ENCODE data around the gene TMEM131L.

Gene TMEM131L

GRCh38 chr4:153638999-153639398, 172.8 kb downstream of the TMEM131L start:
- TF ChIP-seq EZH2phosphoT487 (IDR thresholded peaks at IDR 0.05; ENCODE audit: borderline replicate concordance) (no peak), CTCF (conservative IDR thresholded peaks at IDR 0.05; ENCODE audit: low read length) (no peak)
- no peaks in the 10 kb centered on the region for H3K9me2 ChIP-seq (replicated peaks; ENCODE audit: low read depth, low read length)
- no peak overlapping the region for H3K4me3 ChIP-seq (ENCODE audit: low read length, poor library complexity, severe bottlenecking)
- peaks cover 3% of the 10 kb centered on the region for H4K20me1 ChIP-seq (ENCODE audit: insufficient read depth, low read length, poor library complexity, severe bottlenecking)
- no peaks in the 10 kb centered on the region for H3K27me3 ChIP-seq (ENCODE audit: insufficient read depth, low read length, poor library complexity, severe bottlenecking)
- H3K4me2 ChIP-seq (ENCODE audit: low read depth, low read length, poor library complexity, severe bottlenecking), result no peak overlapping the region
- no peaks in the 10 kb centered on the region for H3K79me2 ChIP-seq (ENCODE audit: insufficient read depth, low read length)
- H3K9me3 ChIP-seq (ENCODE audit: insufficient read depth, low read depth, low read length), result no peaks in the 10 kb centered on the region
- H3K36me3 ChIP-seq (ENCODE audit: insufficient read depth, low read length), result peaks cover 32% of the 10 kb centered on the region; the same call in 1 of the 2 replicates
- no peak overlapping the region for H2AFZ ChIP-seq (ENCODE audit: low read length)
- 0 out of 2 replicates have a peak, but pooled peaks cover 4% of the 10 kb centered on the region for H3F3A ChIP-seq (ENCODE audit: low read depth)
- H3K9ac ChIP-seq (ENCODE audit: low read depth, low read length, poor library complexity, severe bottlenecking), result no peak overlapping the region
- no peaks in the 10 kb centered on the region for H3K4me1 ChIP-seq (ENCODE audit: insufficient read depth, low read length, poor library complexity, severe bottlenecking)

GRCh38 chr4:153639833-153640802, 174.0 kb downstream of the TMEM131L start:
- no peaks in the 10 kb centered on the region for H3K79me2 ChIP-seq (ENCODE audit: insufficient read depth, low read length)
- H2AFZ ChIP-seq (ENCODE audit: low read length), result no peak overlapping the region
- TF ChIP-seq CTCF (conservative IDR thresholded peaks at IDR 0.05; ENCODE audit: low read length) (no peak), EZH2phosphoT487 (IDR thresholded peaks at IDR 0.05; ENCODE audit: borderline replicate concordance) (no peak)
- H3K9me2 ChIP-seq (replicated peaks; ENCODE audit: low read depth, low read length), result no peaks in the 10 kb centered on the region
- no peaks in the 10 kb centered on the region for H4K20me1 ChIP-seq (ENCODE audit: insufficient read depth, low read length, poor library complexity, severe bottlenecking)
- no peak overlapping the region for H3K9ac ChIP-seq (ENCODE audit: low read depth, low read length, poor library complexity, severe bottlenecking)
- H3F3A ChIP-seq (ENCODE audit: low read depth), result 0 out of 2 replicates have a peak, but pooled peaks cover 4% of the 10 kb centered on the region
- H3K4me1 ChIP-seq (ENCODE audit: insufficient read depth, low read length, poor library complexity, severe bottlenecking), result no peaks in the 10 kb centered on the region
- no peak overlapping the region for H3K4me2 ChIP-seq (ENCODE audit: low read depth, low read length, poor library complexity, severe bottlenecking)
- no peaks in the 10 kb centered on the region for H3K27me3 ChIP-seq (ENCODE audit: insufficient read depth, low read length, poor library complexity, severe bottlenecking)
- peaks cover 20% of the 10 kb centered on the region; the same call in 1 of the 2 replicates for H3K36me3 ChIP-seq (ENCODE audit: insufficient read depth, low read length)
- H3K4me3 ChIP-seq (ENCODE audit: low read length, poor library complexity, severe bottlenecking), result no peak overlapping the region
- H3K9me3 ChIP-seq (ENCODE audit: insufficient read depth, low read depth, low read length), result no peaks in the 10 kb centered on the region

- Histone ChIP-seq H3K4me2 (ENCODE audit: low read depth, low read length, poor library complexity, severe bottlenecking) (no peak overlapping the region), H3K27me3 (ENCODE audit: insufficient read depth, low read length, poor library complexity, severe bottlenecking) (no peaks in the 10 kb centered on the region), H3K36me3 (ENCODE audit: insufficient read depth, low read length) (peaks cover 6% of the 10 kb centered on the region; the same call in 1 of the 2 replicates), H3K9ac (ENCODE audit: low read depth, low read length, poor library complexity, severe bottlenecking) (no peak overlapping the region), H2AFZ (ENCODE audit: low read length) (no peak overlapping the region), H3K9me3 (ENCODE audit: insufficient read depth, low read depth, low read length) (no peaks in the 10 kb centered on the region), H3K4me1 (ENCODE audit: insufficient read depth, low read length, poor library complexity, severe bottlenecking) (no peaks in the 10 kb centered on the region), H3K79me2 (ENCODE audit: insufficient read depth, low read length) (no peaks in the 10 kb centered on the region), H3K4me3 (ENCODE audit: low read length, poor library complexity, severe bottlenecking) (no peak overlapping the region), H3F3A (ENCODE audit: low read depth) (0 out of 2 replicates have a peak, but pooled peaks cover 4% of the 10 kb centered on the region), H3K9me2 (replicated peaks; ENCODE audit: low read depth, low read length) (no peaks in the 10 kb centered on the region), H4K20me1 (ENCODE audit: insufficient read depth, low read length, poor library complexity, severe bottlenecking) (no peaks in the 10 kb centered on the region)
- TF ChIP-seq EZH2phosphoT487 (IDR thresholded peaks at IDR 0.05; ENCODE audit: borderline replicate concordance) (no peak), CTCF (conservative IDR thresholded peaks at IDR 0.05; ENCODE audit: low read length) (no peak)
Observed at GRCh38 chr4:153641532-153641931, 175.4 kb downstream of the TMEM131L start.
